Activated naive CD8-positive, alpha-beta T cell treated with anti-CD3 and anti-CD28 coated beads for 36 hours (primary cell): ENCODE data around the gene ALG1. TPM values are rescaled to one million over a fixed set of nuclear protein-coding genes. Genes with fewer than 3 reads are reported as not detected.
"Not testable (repeated sequence)": the region's sequence is repeated elsewhere in the genome, so short reads cannot be mapped to it uniquely, and the experiment has no call there.

Experiments
- DNase-seq: peaks from one replicate; pipeline ENCODE4 v3.0.0; 2021
- H3K27ac Mint-ChIP-seq: one replicate; pipeline ENCODE4 v1.8.0; 2022; ENCODE audit warnings: mild to moderate bottlenecking, moderate library complexity, mixed read lengths
- H3K27me3 Mint-ChIP-seq: one replicate; pipeline ENCODE4 v1.8.0; 2022; ENCODE audit warnings: mild to moderate bottlenecking, mixed read lengths
- H3K36me3 Mint-ChIP-seq: one replicate; pipeline ENCODE4 v1.8.0; 2021; ENCODE audit warnings: mild to moderate bottlenecking, mixed read lengths
- H3K4me1 Mint-ChIP-seq: one replicate; pipeline ENCODE4 v1.8.0; 2021; ENCODE audit warnings: mixed read lengths
- H3K4me3 Mint-ChIP-seq: one replicate; pipeline ENCODE4 v1.8.0; 2022; ENCODE audit warnings: mild to moderate bottlenecking, moderate library complexity, mixed read lengths
- H3K9me3 Mint-ChIP-seq: one replicate; pipeline ENCODE4 v1.8.0; 2022; ENCODE audit warnings: mixed read lengths
- total RNA-seq, 2 experiments: library from RNA; stranded (reverse); gene quantifications; one replicate each; pipeline ENCODE4 v1.2.3, GENCODE V29; 2021

ALG1 gene
- total RNA-seq, 2 experiments from 2014 or later: 36.1 to 36.8 TPM

DNA sequence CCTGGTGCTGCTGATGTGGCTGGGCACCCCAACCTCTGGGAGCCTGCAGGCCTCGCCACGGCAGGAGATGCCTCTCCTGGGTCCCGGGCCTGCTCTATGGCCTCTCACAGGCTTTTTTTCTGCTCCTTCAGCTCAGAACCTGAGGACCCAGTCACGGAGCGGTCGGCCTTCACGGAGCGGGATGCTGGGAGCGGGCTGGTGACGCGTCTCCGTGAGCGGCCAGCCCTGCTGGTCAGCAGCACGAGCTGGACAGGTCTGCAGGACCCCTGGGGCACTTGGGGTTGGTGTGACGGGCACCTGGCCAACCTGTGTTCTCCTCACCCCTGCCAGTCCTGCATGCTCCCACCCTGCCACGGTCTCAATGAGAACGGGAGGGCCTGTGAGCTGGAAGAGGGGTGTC, 7.0 kb downstream of the ALG1 start:
- Mint-ChIP-seq H3K9me3 (no peaks in the 10 kb centered on the region), H3K4me3 (no peak overlapping the region), H3K4me1 (peaks cover 5% of the 10 kb centered on the region), H3K27ac (no peak overlapping the region), H3K27me3 (no peaks in the 10 kb centered on the region), H3K36me3 (peaks cover 3% of the 10 kb centered on the region)
- no peak for DNase-seq

GRCh38 chr16:5080461-5080860, 8.8 kb downstream of the ALG1 start:
- H3K4me1 Mint-ChIP-seq, H3K36me3 Mint-ChIP-seq, H3K4me3 Mint-ChIP-seq, DNase-seq, H3K27ac Mint-ChIP-seq, H3K9me3 Mint-ChIP-seq, H3K27me3 Mint-ChIP-seq: not testable (repeated sequence)

DNA sequence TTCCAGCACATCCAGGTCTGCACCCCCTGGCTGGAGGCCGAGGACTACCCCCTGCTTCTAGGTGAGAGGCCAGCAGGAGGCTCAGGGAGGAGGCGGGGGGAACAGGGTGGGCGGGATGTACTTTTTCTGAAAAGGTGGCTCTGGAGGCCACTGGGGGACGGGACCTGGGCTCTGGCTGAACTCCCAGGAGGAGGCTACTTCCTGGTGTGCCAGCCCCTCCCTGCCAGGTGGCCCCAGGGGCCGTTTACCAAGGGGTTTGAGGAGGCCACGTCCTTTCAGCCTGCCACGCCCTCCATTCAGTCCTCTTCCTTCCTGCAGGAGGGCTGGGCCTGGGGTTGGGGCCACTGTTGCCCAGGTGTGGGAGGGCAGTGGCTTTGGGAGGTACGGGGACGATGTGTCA, 9.4 kb downstream of the ALG1 start:
- not testable (repeated sequence) for H3K9me3 Mint-ChIP-seq, H3K27me3 Mint-ChIP-seq, H3K27ac Mint-ChIP-seq, H3K4me1 Mint-ChIP-seq, DNase-seq, H3K4me3 Mint-ChIP-seq
- H3K36me3 Mint-ChIP-seq: peaks cover 11% of the 10 kb centered on the region

DNA sequence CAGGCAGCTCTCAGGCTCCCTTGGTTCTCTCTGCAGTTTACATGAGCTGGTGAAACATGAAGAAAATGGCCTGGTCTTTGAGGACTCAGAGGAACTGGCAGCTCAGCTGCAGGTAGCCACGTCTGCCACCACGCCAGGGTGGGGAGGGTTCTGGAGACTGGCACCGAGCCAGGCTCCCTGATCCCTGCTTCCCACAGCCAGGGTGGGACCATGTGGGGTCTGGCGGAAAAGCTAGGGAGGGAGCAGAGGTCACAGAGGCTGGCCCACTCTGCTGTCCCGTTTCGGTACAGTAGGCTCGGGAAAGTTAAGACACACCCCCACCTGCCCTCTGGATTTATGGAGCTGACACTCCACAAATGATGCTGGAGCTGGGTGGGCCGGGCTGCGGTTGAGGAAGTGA, 12.0 kb downstream of the ALG1 start:
- not testable (repeated sequence) for H3K27me3 Mint-ChIP-seq, H3K27ac Mint-ChIP-seq, H3K9me3 Mint-ChIP-seq, H3K4me1 Mint-ChIP-seq, H3K4me3 Mint-ChIP-seq, DNase-seq
- H3K36me3 Mint-ChIP-seq: peaks cover 15% of the 10 kb centered on the region

- H3K4me3 Mint-ChIP-seq, DNase-seq, H3K4me1 Mint-ChIP-seq, H3K27ac Mint-ChIP-seq, H3K27me3 Mint-ChIP-seq, H3K9me3 Mint-ChIP-seq: not testable (repeated sequence)
- H3K36me3 Mint-ChIP-seq: peaks cover 15% of the 10 kb centered on the region
Observed at GRCh38 chr16:5084099-5084731, 12.6 kb downstream of the ALG1 start.

GRCh38 chr16:5084802-5085201, 13.2 kb downstream of the ALG1 start:
- H3K27ac Mint-ChIP-seq, H3K4me3 Mint-ChIP-seq, H3K27me3 Mint-ChIP-seq, H3K9me3 Mint-ChIP-seq, H3K4me1 Mint-ChIP-seq: not testable (repeated sequence)
- H3K36me3 Mint-ChIP-seq: peaks cover 14% of the 10 kb centered on the region
- DNase-seq: peak; percentile 52

- H3K9me3 Mint-ChIP-seq, H3K27ac Mint-ChIP-seq, H3K4me3 Mint-ChIP-seq, H3K27me3 Mint-ChIP-seq, H3K4me1 Mint-ChIP-seq, DNase-seq: not testable (repeated sequence)
- H3K36me3 Mint-ChIP-seq: peaks cover 15% of the 10 kb centered on the region
Observed at GRCh38 chr16:5085716-5086115, 14.1 kb downstream of the ALG1 start.

DNA sequence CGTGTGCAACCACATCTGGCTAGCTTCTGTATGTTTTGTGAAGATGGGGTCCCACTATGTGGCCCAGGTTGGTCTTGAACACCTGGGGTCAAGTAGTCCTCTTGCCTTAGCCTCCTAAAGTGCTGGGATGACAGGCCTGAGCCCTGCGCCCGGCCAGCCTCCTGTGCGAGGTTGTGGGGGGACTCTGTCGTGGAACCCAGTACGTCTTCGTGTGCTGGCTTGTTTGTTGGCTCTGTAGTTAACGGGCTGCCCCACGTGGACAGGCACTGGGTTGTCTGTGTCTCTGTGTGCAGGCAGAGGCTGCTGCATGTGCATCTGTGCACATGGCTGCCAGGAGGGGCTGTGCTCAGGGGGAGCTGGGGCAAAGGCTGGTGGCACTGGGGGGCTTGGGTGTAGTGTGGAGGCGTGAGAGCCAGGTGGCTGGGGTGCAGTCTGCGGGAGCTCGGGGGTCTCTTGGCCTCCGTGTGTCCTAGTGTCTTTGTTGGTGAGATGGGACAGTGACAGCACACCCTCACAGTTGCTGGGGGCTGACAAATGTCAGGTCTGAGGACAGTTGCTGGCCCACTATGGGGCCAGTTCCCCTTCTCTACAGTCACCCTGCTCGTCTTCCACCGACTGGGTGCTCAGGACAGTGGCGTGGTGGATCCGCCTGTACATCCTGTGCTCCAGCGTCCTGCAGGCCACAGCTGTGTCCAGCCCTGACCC, 16.6 kb downstream of the ALG1 start:
- peaks cover 13% of the 10 kb centered on the region for H3K4me1 Mint-ChIP-seq
- not testable (repeated sequence) for H3K27ac Mint-ChIP-seq, DNase-seq, H3K4me3 Mint-ChIP-seq, H3K27me3 Mint-ChIP-seq, H3K9me3 Mint-ChIP-seq
- peaks cover 18% of the 10 kb centered on the region for H3K36me3 Mint-ChIP-seq

DNA sequence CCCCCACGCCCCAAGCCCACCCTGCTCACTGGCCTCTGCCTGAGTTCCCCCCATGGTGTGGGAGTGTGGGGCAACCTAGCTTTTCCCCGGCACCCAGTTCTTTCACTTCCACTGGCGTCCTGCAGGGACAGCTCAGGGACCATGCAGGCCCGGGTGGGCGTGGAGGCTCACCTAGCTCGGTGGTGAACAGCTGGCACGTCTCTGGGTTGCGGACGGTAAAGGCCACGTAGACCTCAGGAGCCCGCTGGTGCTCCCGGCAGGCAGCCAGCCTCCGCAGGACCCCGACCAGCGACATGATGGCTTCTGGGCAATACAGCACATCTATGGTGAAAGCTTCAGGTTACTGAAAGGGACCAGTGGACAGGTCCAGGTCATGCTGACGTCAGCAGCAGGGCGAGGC, 17.3 kb downstream of the ALG1 start:
- peaks cover 13% of the 10 kb centered on the region for H3K4me1 Mint-ChIP-seq
- H3K36me3 Mint-ChIP-seq: peaks cover 18% of the 10 kb centered on the region
- H3K27me3 Mint-ChIP-seq, H3K9me3 Mint-ChIP-seq, DNase-seq, H3K27ac Mint-ChIP-seq, H3K4me3 Mint-ChIP-seq: not testable (repeated sequence)

DNA sequence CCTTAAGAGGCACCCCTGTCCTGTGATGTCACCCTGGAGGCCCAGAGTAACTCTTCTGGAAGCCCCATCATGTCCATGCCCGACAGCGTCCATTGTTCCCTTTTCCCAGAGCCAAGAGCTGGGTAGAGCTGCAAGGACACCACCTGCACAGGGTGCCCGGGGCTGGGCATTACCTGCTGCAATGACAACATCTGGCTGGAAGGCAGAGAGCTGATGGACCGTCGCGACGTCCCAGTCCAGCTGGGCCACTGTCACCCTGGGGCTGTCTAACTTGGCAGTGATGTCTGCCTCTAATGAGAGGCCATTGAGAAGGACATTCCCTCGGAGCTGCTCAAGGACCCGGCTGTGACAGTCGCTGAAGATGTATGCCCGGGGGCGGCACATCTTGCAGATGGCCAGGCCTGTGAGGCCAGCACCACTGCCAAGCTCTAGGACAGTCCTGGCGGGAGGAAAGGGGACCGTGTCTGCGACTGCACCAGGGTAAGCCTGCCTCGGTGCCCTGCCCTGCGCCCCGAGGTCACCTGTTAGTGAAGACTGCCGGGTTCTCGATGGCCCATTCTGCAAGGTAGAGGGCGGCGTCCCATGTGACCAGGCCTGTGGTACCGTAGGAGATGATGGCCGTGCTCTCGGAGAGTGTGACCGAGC, 18.4 kb downstream of the ALG1 start:
- H3K36me3 Mint-ChIP-seq: peaks cover 11% of the 10 kb centered on the region
- H3K4me3 Mint-ChIP-seq, H3K9me3 Mint-ChIP-seq, H3K27ac Mint-ChIP-seq, H3K27me3 Mint-ChIP-seq, DNase-seq: not testable (repeated sequence)
- peaks cover 13% of the 10 kb centered on the region for H3K4me1 Mint-ChIP-seq

GRCh38 chr16:5090592-5090991, 18.9 kb downstream of the ALG1 start:
- DNase-seq, H3K36me3 Mint-ChIP-seq, H3K4me3 Mint-ChIP-seq: not testable (repeated sequence)

GRCh38 chr16:5093081-5093480, 21.4 kb downstream of the ALG1 start:
- H3K4me1 Mint-ChIP-seq: peaks cover 22% of the 10 kb centered on the region
- not testable (repeated sequence) for H3K9me3 Mint-ChIP-seq, H3K27me3 Mint-ChIP-seq, H3K36me3 Mint-ChIP-seq, H3K4me3 Mint-ChIP-seq, H3K27ac Mint-ChIP-seq, DNase-seq

More at GRCh38 chr16:5090592-5090991, 18.9 kb downstream of the ALG1 start:
- H3K27me3 Mint-ChIP-seq, H3K27ac Mint-ChIP-seq, H3K9me3 Mint-ChIP-seq: not testable (repeated sequence)
- H3K4me1 Mint-ChIP-seq: peaks cover 18% of the 10 kb centered on the region

GRCh38 chr16:5093746-5094145, 22.1 kb downstream of the ALG1 start:
- not testable (repeated sequence) for DNase-seq, H3K27ac Mint-ChIP-seq, H3K9me3 Mint-ChIP-seq, H3K36me3 Mint-ChIP-seq, H3K27me3 Mint-ChIP-seq, H3K4me3 Mint-ChIP-seq
- H3K4me1 Mint-ChIP-seq: peaks cover 22% of the 10 kb centered on the region

DNA sequence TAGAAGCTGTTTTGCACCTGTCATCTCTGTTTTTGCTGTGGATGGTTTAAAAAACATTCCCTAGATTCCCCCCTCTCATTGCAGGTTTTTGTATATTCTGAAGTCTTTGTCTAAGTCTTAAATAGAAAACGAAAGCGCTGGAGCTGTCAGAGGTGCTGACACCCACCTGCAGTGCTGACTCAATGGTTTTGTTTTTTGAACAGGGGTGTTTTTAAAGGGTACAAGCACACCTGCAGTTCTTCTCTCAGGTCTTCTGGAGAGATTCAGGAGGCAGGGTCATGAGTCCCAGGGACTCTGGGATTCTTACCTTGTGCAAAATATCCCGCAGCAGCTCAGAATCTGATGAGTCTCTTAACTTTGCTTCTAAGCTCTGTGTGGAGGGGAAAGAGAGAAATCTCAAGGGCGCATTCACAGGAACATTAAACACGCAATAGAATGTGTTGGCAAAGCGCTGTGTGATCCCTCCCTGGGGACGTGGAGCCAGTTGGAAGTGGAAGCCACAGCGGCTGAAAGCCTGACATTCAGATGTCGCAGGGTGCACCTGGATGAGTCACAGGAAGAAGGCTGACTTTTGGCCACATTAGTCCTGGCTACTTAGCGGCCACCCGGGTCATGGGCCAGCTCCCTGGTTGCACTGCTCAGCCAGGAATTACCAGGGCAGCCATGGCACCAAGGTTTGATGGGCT, 23.6 kb downstream of the ALG1 start:
- not testable (repeated sequence) for H3K36me3 Mint-ChIP-seq, DNase-seq, H3K27ac Mint-ChIP-seq, H3K9me3 Mint-ChIP-seq, H3K27me3 Mint-ChIP-seq
- Mint-ChIP-seq H3K4me3 (peak overlapping the region; percentile 34), H3K4me1 (peaks cover 24% of the 10 kb centered on the region)

DNA sequence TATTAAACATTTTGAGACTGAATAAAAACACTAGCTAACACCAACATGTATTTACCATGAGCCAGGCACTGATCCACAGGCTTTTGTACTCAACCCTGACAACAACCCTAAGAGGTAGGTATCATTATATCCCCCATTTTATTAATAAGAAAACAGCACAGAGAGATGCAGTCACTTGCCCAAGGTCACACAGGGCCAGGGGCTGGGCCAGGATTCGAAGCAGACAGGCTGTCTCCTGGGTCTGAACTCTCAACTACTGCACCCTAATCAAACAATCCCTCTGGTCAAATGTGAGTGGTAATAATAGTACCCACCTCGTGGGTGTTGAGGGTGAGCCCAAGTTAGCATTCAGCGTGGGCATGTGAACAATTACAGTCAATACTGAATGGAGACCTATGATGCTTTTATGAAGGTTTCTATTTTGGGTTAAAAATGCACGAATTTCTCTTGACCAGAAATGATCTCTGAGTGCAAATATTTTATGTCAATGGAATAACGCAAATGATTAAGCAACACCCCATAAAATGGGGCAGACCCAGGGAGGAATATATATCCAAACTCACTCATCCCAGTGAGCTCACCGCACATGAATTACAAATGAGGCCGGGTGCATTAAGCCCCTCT, 24.9 kb downstream of the ALG1 start:
- H3K9me3 Mint-ChIP-seq, DNase-seq, H3K36me3 Mint-ChIP-seq, H3K27me3 Mint-ChIP-seq: not testable (repeated sequence)
- peak overlapping the region; percentile 90 for H3K27ac Mint-ChIP-seq
- peak overlapping the region; percentile 87 for H3K4me3 Mint-ChIP-seq
- H3K4me1 Mint-ChIP-seq: peaks cover 24% of the 10 kb centered on the region
